Activated naive CD4-positive, alpha-beta T cell treated with Interleukin-2 at 50 U/mL for 16 hours (primary cell): ENCODE results near the gene FAM221A.
"Not testable (repeated sequence)": the region's sequence is repeated elsewhere in the genome, so short reads cannot be mapped to it uniquely, and the experiment has no call there.

ENCODE experiments used
- DNase-seq: peaks from one replicate; pipeline ENCODE4 v3.0.0-alpha.2; 2020

Gene FAM221A

DNA sequence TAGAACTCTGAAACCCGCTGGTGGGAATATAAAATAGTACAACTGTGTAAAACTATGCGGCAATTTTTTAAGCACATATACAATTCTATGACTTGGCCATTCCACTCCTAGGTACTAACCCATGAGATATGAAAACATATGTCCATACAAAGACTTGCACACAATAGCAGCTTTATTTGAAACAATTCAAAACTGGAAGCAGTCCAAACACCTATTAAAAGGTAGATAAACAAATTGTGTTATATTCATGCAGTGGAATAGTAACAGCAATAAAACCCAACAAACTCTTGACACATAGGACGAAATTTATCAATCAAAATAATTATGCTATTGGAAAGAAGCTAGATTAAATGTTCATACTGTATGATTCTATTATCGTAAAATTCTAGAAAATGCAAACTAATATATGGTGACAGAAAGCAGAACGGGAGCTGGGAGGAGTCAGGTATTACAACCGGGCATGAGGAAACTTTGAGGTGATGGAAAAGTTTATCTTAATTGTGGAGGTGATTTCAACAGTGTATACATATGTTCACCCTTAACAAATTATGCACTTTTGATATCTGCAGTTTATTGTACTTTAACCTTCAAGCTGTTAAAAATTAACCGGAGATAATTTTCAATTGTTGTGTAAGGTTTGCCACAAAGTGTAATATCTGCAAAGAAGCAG lies 29.2 kb downstream of the FAM221A start:
- DNase-seq, result no peak

DNA sequence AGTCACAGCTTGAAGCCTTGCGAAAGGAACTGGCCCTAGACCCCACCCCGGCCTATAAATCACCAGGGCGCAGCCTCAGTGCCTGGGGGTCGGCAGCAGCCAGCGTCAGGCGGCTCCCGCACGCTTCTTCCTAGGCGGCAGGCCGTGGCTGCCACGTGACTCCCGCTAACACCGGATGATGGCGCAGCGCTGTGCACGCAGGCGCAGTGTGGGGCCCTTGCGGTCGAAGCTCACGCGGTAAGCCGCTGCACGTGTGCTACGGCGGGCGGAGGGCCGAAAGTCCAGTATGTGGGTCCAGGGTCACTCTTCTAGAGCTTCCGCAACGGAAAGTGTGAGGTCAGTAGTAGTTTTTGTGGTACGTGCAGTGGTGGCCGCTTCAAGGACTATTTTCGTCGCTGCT lies 30.0 kb downstream of the FAM221A start, which contains the start of gene STK31:
Gene STK31, plus strand, starts transcription at position 220 of the 400 bp plus-strand sequence. Its CDS starts 67 bp downstream, at position 287.
- DNase-seq, result no peak

DNA sequence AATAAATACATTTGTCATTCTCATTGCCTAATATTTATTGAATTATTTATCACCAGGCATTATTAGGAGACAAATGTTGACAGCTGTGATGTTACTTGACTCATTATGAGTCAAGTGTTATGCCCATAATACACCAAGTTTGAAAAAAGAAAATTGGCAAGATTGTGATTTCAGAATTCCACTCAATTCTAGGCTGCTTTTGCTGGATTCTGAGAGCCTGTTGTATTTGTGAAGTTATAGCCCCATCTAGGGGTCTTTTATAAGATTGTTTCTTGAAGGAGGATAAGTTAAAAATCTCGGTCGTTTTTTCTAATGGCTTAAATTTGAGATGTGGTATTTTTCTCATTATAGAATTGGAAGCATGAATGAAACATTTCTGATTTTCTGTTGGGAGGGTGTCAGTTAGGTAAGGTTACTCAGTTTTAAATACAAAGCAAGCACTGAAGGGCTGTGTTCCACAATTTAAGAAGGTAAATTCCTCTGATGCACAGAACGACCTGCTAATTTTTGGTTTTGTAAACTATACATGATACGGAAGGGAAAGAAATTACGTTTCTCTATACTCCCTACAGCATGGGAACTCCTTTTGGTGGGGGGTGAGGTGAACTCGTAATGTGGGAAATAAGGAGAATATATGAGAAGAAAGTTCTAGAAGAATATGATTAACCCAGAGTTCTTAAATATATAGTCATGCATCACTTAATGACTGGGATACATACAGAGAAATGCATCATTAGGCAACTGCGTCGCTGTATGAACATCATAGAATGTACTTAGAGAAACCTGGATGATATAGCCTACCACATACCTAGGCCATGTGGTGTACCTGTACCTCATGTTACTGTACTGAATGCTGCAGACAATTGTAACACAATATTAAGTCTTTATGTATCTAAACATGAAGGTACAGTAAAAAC lies 32.6 kb downstream of the FAM221A start:
- no peak for DNase-seq

DNA sequence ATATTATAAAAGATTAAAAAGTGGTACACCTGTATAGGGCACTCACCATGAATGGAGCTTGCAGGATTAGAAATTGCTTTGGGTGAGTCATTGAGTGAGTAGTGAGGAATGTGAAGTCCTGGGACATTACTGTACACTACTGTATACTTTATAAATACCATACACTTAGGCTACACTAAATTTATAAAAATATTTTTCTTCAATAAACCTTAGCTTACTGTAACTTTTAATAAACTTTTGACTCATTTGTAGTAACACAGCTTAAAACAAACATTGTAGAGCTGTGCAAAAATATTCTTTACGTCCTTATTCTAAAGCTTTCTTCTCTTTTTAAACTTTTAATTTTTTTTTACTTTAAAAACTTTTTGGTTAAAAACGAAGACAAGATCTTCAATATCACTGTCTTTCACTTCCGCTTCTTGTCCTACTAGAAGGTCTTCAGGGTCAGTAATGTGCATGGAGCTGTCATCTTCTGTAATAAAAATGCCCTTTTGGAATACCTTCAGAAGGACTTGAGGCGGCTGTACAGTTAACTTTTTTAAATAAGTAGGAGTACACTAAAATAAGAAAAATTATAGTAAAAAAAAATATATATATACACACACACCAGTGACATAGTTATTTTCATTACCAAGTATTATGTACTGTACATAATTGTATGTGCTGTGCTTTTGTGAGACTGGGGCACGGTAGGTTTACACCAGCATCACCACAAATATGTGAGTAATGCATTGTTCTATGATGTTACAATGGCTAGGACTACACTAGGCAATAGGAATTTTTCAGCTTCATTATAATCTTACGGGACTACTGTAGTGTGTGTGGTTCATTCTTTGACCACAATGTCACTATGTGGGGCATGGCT lies 33.5 kb downstream of the FAM221A start:
- no peak for DNase-seq

DNA sequence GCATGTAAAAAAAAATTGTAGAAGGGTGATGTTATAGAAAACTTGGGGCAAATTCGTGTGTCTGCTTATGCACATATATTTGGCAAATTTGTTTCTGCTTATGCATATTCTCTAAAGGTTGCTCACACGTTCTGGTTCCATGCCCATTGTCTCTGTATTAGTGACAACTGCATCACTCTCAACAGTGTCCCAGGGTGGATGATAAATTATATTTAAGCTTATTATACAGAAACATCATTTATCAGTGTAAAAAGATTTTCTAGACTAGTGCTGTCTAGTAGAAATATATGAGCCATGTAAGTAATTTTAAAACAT lies 34.1 kb downstream of the FAM221A start:
- DNase-seq, result no peak

- no peak for DNase-seq
Observed at GRCh38 chr7:23714579-23714978, 34.6 kb downstream of the FAM221A start.

- DNase-seq, result no peak
Observed at GRCh38 chr7:23715099-23715498, 35.1 kb downstream of the FAM221A start.

GRCh38 chr7:23717788-23718187 lies 37.8 kb downstream of the FAM221A start:
- DNase-seq, result no peak

- no peak for DNase-seq
Observed at GRCh38 chr7:23721456-23721855, 41.5 kb downstream of the FAM221A start.

DNA sequence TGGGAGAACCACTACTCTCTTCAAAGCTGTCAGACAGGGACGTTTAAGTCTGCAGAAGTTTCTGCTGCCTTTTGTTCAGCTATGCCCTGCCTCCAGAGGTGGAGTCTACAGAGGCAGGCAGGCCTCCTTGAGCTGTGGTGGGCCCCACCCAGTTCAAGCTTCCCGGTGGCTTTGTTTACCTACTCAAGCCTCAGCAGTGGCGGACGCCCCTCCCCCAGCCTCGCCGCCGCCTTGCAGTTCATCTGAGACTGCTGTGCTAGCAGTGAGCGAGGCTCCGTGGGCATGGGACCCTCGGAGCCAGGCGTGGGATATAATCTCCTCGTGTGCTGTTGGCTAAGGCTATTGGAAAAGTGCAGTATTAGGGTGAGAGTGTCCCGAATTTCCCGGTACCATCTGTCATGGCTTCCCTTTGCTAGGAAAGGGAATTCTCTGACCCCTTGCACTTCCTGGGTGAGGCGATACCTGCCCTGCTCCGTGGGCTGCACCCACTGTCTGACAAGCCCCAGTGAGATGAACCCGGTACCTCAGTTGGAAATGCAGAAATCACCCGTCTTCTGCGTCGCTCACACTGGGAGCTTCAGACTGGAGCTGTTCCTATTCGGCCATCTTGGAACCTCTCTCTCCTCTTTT lies 42.7 kb downstream of the FAM221A start:
- DNase-seq, result not testable (repeated sequence)

GRCh38 chr7:23724113-23724512 lies 44.1 kb downstream of the FAM221A start:
- not testable (repeated sequence) for DNase-seq

GRCh38 chr7:23742051-23742450 lies 62.1 kb downstream of the FAM221A start:
- DNase-seq, result no peak

DNA sequence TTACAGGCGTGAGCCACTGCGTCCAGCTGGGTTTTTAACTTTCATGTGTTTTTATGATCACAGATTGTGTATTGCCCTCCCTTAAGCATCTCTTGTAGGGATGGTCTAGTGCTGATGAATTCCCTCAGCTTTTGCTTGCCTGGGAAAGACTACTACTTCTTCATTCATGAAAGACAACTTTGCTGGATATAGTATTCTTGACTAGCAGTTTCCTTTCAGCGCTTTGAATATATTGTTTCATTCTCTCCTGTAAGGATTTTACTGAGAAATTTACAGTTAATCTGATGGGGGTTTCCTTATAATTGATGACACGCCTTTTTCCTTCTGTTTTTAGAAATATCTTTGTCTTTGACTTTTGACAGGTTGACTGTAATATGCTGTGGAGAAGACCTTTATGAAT lies 63.2 kb downstream of the FAM221A start:
- DNase-seq, result no peak

- no peak for DNase-seq
Observed at GRCh38 chr7:23746629-23747028, 66.6 kb downstream of the FAM221A start.

GRCh38 chr7:23751852-23752251 lies 71.9 kb downstream of the FAM221A start:
- no peak for DNase-seq
